22Rv1 (cell line): ENCODE measurements around the gene HOXC12.

Experiments
- ZFX ChIP-seq: fragments of 450-650 bp; IDR thresholded peaks from 2 replicates; pipeline ENCODE4 v1.6.1; 2017; ENCODE audit warnings: antibody characterized with exemption, borderline replicate concordance
- TF ChIP-seq, protein P1 (sequence below): fragments of 450-650 bp; IDR thresholded peaks from 2 replicates; pipeline ENCODE4 v1.5.1; 2017; ENCODE audit warnings: mild to moderate bottlenecking

DNA sequence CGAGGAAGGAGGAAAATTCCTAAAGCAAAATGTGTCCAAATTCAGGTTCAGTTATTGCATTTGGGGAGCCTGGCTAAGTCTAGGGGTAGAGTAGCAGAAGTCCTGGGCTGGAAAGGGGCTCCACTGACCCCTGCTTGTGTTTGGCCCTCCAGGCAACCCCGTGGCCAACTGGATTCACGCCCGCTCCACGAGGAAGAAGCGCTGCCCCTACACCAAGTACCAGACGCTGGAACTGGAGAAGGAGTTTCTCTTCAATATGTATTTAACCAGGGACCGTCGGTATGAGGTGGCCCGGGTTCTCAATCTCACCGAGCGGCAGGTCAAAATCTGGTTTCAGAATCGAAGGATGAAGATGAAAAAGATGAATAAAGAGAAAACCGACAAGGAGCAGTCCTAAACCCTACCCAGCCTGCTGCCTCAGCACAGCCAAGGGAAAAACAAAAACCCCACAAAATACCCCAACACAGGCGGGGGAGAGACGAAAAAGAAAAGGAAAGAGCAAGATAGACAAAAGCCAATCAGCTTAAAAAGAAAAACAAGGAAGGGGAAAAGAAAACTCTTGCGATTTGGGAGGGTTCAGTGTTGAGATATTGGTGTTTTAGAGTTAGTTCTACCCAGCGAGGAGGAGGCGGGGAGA is 47.7 kb downstream of the HOXC12 start:
- TF ChIP-seq, protein P1, sequence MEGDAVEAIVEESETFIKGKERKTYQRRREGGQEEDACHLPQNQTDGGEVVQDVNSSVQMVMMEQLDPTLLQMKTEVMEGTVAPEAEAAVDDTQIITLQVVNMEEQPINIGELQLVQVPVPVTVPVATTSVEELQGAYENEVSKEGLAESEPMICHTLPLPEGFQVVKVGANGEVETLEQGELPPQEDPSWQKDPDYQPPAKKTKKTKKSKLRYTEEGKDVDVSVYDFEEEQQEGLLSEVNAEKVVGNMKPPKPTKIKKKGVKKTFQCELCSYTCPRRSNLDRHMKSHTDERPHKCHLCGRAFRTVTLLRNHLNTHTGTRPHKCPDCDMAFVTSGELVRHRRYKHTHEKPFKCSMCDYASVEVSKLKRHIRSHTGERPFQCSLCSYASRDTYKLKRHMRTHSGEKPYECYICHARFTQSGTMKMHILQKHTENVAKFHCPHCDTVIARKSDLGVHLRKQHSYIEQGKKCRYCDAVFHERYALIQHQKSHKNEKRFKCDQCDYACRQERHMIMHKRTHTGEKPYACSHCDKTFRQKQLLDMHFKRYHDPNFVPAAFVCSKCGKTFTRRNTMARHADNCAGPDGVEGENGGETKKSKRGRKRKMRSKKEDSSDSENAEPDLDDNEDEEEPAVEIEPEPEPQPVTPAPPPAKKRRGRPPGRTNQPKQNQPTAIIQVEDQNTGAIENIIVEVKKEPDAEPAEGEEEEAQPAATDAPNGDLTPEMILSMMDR = no peak
- TF ChIP-seq ZFX = no peak
